MG63 (cell line): ENCODE results near the gene JADE2. TPM values are rescaled to one million over a fixed set of nuclear protein-coding genes. Genes with fewer than 3 reads are reported as not detected.
A peak's percentile ranks its signal among the peaks of the same experiment; 100 is the strongest.

Source experiments
- DNase-seq: peaks from one replicate; pipeline ENCODE4 v3.0.0-alpha.2; 2020
- H3K27me3 ChIP-seq: fragments of 250-450 bp; sonication (Bioruptor Pico); 2 replicates; pipeline ENCODE4 v1.5.1; 2020; ENCODE audit warnings: mild to moderate bottlenecking, moderate library complexity
- H3K36me3 ChIP-seq: fragments of 250-450 bp; sonication (Bioruptor Pico); 2 replicates; pipeline ENCODE4 v1.5.1; 2020; ENCODE audit warnings: mild to moderate bottlenecking, moderate library complexity
- H3K4me3 ChIP-seq: fragments of 250-450 bp; sonication (Bioruptor Pico); 2 replicates; pipeline ENCODE4 v1.5.1; 2020; ENCODE audit warnings: mild to moderate bottlenecking, moderate library complexity
- H3K9me3 ChIP-seq: fragments of 250-450 bp; sonication (Bioruptor Pico); 2 replicates; pipeline ENCODE4 v1.5.1; 2020; ENCODE audit warnings: mild to moderate bottlenecking, moderate library complexity
- total RNA-seq: library from RNA; depleted of rRNA; stranded (reverse); fragments of >200 nt; shearing (Covaris generic); gene quantifications from 2 replicates; pipeline ENCODE4 v1.2.3, GENCODE V29; 2014; ENCODE audit warnings: low replicate concordance

Gene JADE2
- total RNA-seq, 1 experiment from 2014 or later: 47.4 TPM

GRCh38 chr5:134568761-134569695 lies 43.6 kb downstream of the JADE2 start:
- DNase-seq: peak; percentile 88
- Histone ChIP-seq H3K4me3 (no peak overlapping the region), H3K27me3 (no peaks in the 10 kb centered on the region), H3K9me3 (no peaks in the 10 kb centered on the region), H3K36me3 (peaks cover 94% of the 10 kb centered on the region)

GRCh38 chr5:134569758-134570364 lies 44.4 kb downstream of the JADE2 start:
- DNase-seq: no peak
- peaks cover 94% of the 10 kb centered on the region for H3K36me3 ChIP-seq

GRCh38 chr5:134570365-134570758 lies 44.9 kb downstream of the JADE2 start:
- no peak overlapping the region for H3K4me3 ChIP-seq
- no peaks in the 10 kb centered on the region for H3K9me3 ChIP-seq
- no peak for DNase-seq
- no peaks in the 10 kb centered on the region for H3K27me3 ChIP-seq
- peaks cover 94% of the 10 kb centered on the region for H3K36me3 ChIP-seq

More at GRCh38 chr5:134569758-134570364, 44.4 kb downstream of the JADE2 start:
- Histone ChIP-seq H3K9me3 (no peaks in the 10 kb centered on the region), H3K4me3 (no peak overlapping the region), H3K27me3 (no peaks in the 10 kb centered on the region)

GRCh38 chr5:134570886-134571285 lies 45.4 kb downstream of the JADE2 start:
- Histone ChIP-seq H3K4me3 (no peak overlapping the region), H3K9me3 (no peaks in the 10 kb centered on the region), H3K36me3 (peaks cover 97% of the 10 kb centered on the region), H3K27me3 (no peaks in the 10 kb centered on the region)
- DNase-seq: no peak

- Histone ChIP-seq H3K9me3 (no peaks in the 10 kb centered on the region), H3K4me3 (no peak overlapping the region), H3K36me3 (peaks cover 97% of the 10 kb centered on the region), H3K27me3 (no peaks in the 10 kb centered on the region)
- DNase-seq: no peak
Measured at GRCh38 chr5:134571693-134572405, 46.4 kb downstream of the JADE2 start.

- Histone ChIP-seq H3K27me3 (no peaks in the 10 kb centered on the region), H3K9me3 (no peaks in the 10 kb centered on the region), H3K36me3 (peaks cover 97% of the 10 kb centered on the region), H3K4me3 (no peak overlapping the region)
- DNase-seq: no peak
Measured at GRCh38 chr5:134572811-134573210, 47.3 kb downstream of the JADE2 start.

GRCh38 chr5:134574521-134574920 lies 49.1 kb downstream of the JADE2 start:
- Histone ChIP-seq H3K36me3 (peaks cover 100% of the 10 kb centered on the region), H3K9me3 (no peaks in the 10 kb centered on the region), H3K4me3 (no peak overlapping the region), H3K27me3 (no peaks in the 10 kb centered on the region)
- DNase-seq: no peak

GRCh38 chr5:134575316-134575715 lies 49.8 kb downstream of the JADE2 start:
- peaks cover 97% of the 10 kb centered on the region for H3K36me3 ChIP-seq

GRCh38 chr5:134576386-134577021 lies 51.0 kb downstream of the JADE2 start:
- DNase-seq: peak; percentile 36
- Histone ChIP-seq H3K9me3 (no peaks in the 10 kb centered on the region), H3K36me3 (peaks cover 96% of the 10 kb centered on the region), H3K27me3 (no peaks in the 10 kb centered on the region), H3K4me3 (no peak overlapping the region)

More at GRCh38 chr5:134575316-134575715, 49.8 kb downstream of the JADE2 start:
- Histone ChIP-seq H3K9me3 (no peaks in the 10 kb centered on the region), H3K27me3 (no peaks in the 10 kb centered on the region), H3K4me3 (no peak overlapping the region)
- no peak for DNase-seq

- H3K9me3 ChIP-seq: no peaks in the 10 kb centered on the region
- H3K36me3 ChIP-seq: peaks cover 94% of the 10 kb centered on the region
- no peak overlapping the region for H3K4me3 ChIP-seq
- H3K27me3 ChIP-seq: no peaks in the 10 kb centered on the region
- DNase-seq: peak; percentile 90
Measured at GRCh38 chr5:134577022-134577795, 51.7 kb downstream of the JADE2 start.

GRCh38 chr5:134577796-134578577 lies 52.5 kb downstream of the JADE2 start:
- Histone ChIP-seq H3K9me3 (no peaks in the 10 kb centered on the region), H3K36me3 (peaks cover 90% of the 10 kb centered on the region), H3K4me3 (no peak overlapping the region), H3K27me3 (no peaks in the 10 kb centered on the region)
- peak; percentile 75 for DNase-seq

- Histone ChIP-seq H3K36me3 (peaks cover 83% of the 10 kb centered on the region), H3K9me3 (no peaks in the 10 kb centered on the region), H3K27me3 (no peaks in the 10 kb centered on the region), H3K4me3 (no peak overlapping the region)
- DNase-seq: no peak
Measured at GRCh38 chr5:134578578-134579283, 53.3 kb downstream of the JADE2 start.

- H3K36me3 ChIP-seq: peaks cover 77% of the 10 kb centered on the region
- no peak for DNase-seq
Measured at GRCh38 chr5:134579284-134579771, 53.9 kb downstream of the JADE2 start.

GRCh38 chr5:134580001-134580460 lies 54.6 kb downstream of the JADE2 start:
- no peak for DNase-seq
- Histone ChIP-seq H3K4me3 (no peak overlapping the region), H3K27me3 (no peaks in the 10 kb centered on the region)

More at GRCh38 chr5:134579284-134579771, 53.9 kb downstream of the JADE2 start:
- Histone ChIP-seq H3K4me3 (no peak overlapping the region), H3K9me3 (no peaks in the 10 kb centered on the region), H3K27me3 (no peaks in the 10 kb centered on the region)

More at GRCh38 chr5:134580001-134580460, 54.6 kb downstream of the JADE2 start:
- no peaks in the 10 kb centered on the region for H3K9me3 ChIP-seq
- H3K36me3 ChIP-seq: peaks cover 70% of the 10 kb centered on the region
